Measurements from ENCODE around the gene ACTN2. TPM values are rescaled to one million over a fixed set of nuclear protein-coding genes. Genes with fewer than 3 reads are reported as not detected.

Gene ACTN2
- polyA plus RNA-seq, 3 donors: 0.07 TPM; not detected in 2

- Mint-ChIP-seq H3K36me3 (no peaks in the 10 kb centered on the region), H3K27me3 (ENCODE audit: low read depth in 3 of 3) (peaks cover 0 to 5% (median 1%) of the 10 kb centered on the region in 3 donors), H3K4me3 (no peak overlapping the region), H3K4me1 (no peaks in the 10 kb centered on the region), H3K9me3 (peaks cover 0 to 2% (median 0%) of the 10 kb centered on the region in 7 donors), H3K27ac (no peak overlapping the region)
- Histone ChIP-seq H3K36me3 (replicated peaks in 1 of 2; ENCODE audit: control insufficient read depth in 1 of 2, insufficient read depth in 2 of 2, low read length in 2 of 2) (no peaks in the 10 kb centered on the region), H3K79me2 (ENCODE audit: insufficient read depth, low read length) (no peaks in the 10 kb centered on the region), H2AFZ (ENCODE audit: insufficient read depth, low read depth, low read length, poor library complexity, severe bottlenecking) (no peak overlapping the region), H3K27ac (ENCODE audit: low read depth in 1 of 2, low read length in 2 of 2) (no peak overlapping the region), H3K9me3 (replicated peaks in 1 of 2; ENCODE audit: control insufficient read depth in 1 of 2, insufficient read depth in 1 of 2, low read length in 2 of 2) (no peaks in the 10 kb centered on the region), H3K4me2 (replicated peaks; ENCODE audit: extremely low read depth, low read length, poor library complexity, severe bottlenecking) (no peak overlapping the region), H3K9ac (ENCODE audit: insufficient read depth, low read length, poor library complexity, severe bottlenecking) (no peak overlapping the region), H3K4me1 (ENCODE audit: control insufficient read depth in 1 of 2, insufficient read depth in 2 of 2, low read length in 2 of 2) (no peaks in the 10 kb centered on the region), H3K27me3 (ENCODE audit: control insufficient read depth in 2 of 2, insufficient read depth in 2 of 2, low read length in 2 of 2) (no peaks in the 10 kb centered on the region), H3K4me3 (replicated peaks in 1 of 3; ENCODE audit: low read depth in 2 of 3, low read length in 3 of 3) (no peak overlapping the region), H4K20me1 (ENCODE audit: insufficient read depth, low read length) (no peaks in the 10 kb centered on the region)
- no peak for TF ChIP-seq CTCF (IDR thresholded peaks at IDR 0.05)
- intact Hi-C loops (cut with micrococcal nuclease): no loop called here
- 74% methylated on average over 9 of the region's 11 CpGs for WGBS (ENCODE audit: insufficient coverage)
- DNase-seq: no peak
Observed at GRCh38 chr1:236741753-236742152, 55.5 kb downstream of the ACTN2 start.

GRCh38 chr1:236742421-236743160 lies 56.3 kb downstream of the ACTN2 start:
- Histone ChIP-seq H3K4me1 (ENCODE audit: control insufficient read depth in 1 of 2, insufficient read depth in 2 of 2, low read length in 2 of 2) (no peaks in the 10 kb centered on the region), H3K9me3 (replicated peaks in 1 of 2; ENCODE audit: control insufficient read depth in 1 of 2, insufficient read depth in 1 of 2, low read length in 2 of 2) (no peaks in the 10 kb centered on the region), H3K27me3 (ENCODE audit: control insufficient read depth in 2 of 2, insufficient read depth in 2 of 2, low read length in 2 of 2) (no peaks in the 10 kb centered on the region), H4K20me1 (ENCODE audit: insufficient read depth, low read length) (no peaks in the 10 kb centered on the region), H3K4me3 (replicated peaks in 1 of 3; ENCODE audit: low read depth in 2 of 3, low read length in 3 of 3) (no peak overlapping the region), H3K9ac (ENCODE audit: insufficient read depth, low read length, poor library complexity, severe bottlenecking) (no peak overlapping the region), H3K27ac (ENCODE audit: low read depth in 1 of 2, low read length in 2 of 2) (no peak overlapping the region), H3K4me2 (replicated peaks; ENCODE audit: extremely low read depth, low read length, poor library complexity, severe bottlenecking) (no peak overlapping the region), H2AFZ (ENCODE audit: insufficient read depth, low read depth, low read length, poor library complexity, severe bottlenecking) (no peak overlapping the region), H3K79me2 (ENCODE audit: insufficient read depth, low read length) (no peaks in the 10 kb centered on the region), H3K36me3 (replicated peaks in 1 of 2; ENCODE audit: control insufficient read depth in 1 of 2, insufficient read depth in 2 of 2, low read length in 2 of 2) (no peaks in the 10 kb centered on the region)
- peaks cover 0 to 2% (median 0%) of the 10 kb centered on the region in 7 donors for H3K9me3 Mint-ChIP-seq
- H3K27ac Mint-ChIP-seq: no peak overlapping the region
- WGBS (ENCODE audit: insufficient coverage): 88% methylated on average over 5 of the region's 10 CpGs
- DNase-seq: no peak
- H3K4me1 Mint-ChIP-seq: no peaks in the 10 kb centered on the region
- peaks cover 0 to 4% (median 3%) of the 10 kb centered on the region in 3 donors for H3K27me3 Mint-ChIP-seq (ENCODE audit: low read depth in 3 of 3)
- intact Hi-C loops (cut with micrococcal nuclease): no loop called here
- no peak overlapping the region for H3K4me3 Mint-ChIP-seq
- no peaks in the 10 kb centered on the region for H3K36me3 Mint-ChIP-seq
- TF ChIP-seq CTCF (IDR thresholded peaks at IDR 0.05): no peak

Measured in CD14-positive monocyte (primary cell).